ENCODE measurements around the gene CRACR2B.
A peak's percentile ranks its signal among the peaks of the same experiment; 100 is the strongest.

Gene CRACR2B

DNA sequence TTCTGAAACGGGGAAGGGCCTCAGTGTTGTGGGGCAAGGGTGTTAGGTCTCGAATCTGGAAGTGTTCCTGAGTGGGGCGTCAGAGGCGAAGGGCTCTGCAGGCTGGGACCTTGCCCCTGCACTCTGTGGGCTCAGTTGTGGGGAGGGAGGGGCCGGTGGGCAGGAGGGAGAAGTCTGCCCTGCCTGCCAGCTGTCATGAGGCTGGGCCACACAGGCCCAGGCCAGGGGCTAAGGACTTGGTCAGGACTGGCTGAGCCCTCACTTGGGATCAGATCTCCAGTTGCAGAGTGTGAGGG lies at the start of gene CRACR2B:
CRACR2B (plus strand) TSS at position 23 of the 296 bp plus-strand sequence. CDS start 689 bp downstream, outside the sequence.
- DNase-seq = no peak

DNA sequence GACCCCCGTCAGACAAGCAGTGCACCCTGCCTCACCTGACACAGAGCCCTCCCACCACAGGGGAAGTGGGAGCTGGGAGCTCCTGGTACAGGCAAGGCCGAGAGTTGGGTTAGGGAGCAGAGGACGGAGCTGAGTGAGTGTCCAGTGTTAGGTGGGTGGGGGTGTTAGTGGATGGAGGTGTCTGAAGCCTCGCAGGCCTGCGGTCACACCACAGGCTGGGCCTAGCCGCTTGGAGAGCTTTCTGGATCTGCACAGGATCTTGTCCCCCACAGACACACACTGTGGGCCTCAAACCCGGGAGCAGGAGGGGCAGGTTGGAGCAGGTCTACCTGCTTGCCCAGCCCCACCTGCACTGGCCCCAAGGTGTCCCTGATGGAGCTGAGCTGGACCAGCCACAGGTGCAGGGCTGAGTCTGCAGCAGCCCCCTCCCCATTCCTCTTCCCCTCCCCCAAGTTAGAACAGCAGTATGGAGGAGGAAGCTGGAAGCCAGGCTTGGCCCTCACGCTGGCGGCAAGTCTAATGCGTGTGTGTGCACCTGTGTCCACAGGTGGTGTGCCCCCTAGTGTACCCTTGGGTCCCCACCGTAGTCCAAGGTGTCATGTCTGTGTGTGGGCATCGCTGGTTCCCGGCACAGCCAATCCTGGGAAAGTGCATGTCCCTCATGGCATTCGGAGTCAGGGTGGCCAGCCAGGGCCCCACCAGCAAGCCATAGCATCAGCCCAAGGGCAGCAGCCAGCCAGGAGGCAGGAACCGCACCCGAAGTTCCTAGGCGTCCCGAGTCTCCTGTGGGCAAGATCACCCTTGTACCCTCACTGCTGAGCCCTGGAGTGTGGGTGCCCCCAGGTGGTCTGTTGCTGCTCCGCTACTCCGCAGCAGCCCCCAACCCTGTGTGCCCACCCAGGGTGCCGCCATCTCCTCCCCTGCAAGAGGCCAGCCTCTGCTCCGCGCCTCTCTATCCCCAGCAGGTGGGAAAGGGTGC lies 48.5 kb upstream of the CRACR2B start:
- no peak for DNase-seq

DNA sequence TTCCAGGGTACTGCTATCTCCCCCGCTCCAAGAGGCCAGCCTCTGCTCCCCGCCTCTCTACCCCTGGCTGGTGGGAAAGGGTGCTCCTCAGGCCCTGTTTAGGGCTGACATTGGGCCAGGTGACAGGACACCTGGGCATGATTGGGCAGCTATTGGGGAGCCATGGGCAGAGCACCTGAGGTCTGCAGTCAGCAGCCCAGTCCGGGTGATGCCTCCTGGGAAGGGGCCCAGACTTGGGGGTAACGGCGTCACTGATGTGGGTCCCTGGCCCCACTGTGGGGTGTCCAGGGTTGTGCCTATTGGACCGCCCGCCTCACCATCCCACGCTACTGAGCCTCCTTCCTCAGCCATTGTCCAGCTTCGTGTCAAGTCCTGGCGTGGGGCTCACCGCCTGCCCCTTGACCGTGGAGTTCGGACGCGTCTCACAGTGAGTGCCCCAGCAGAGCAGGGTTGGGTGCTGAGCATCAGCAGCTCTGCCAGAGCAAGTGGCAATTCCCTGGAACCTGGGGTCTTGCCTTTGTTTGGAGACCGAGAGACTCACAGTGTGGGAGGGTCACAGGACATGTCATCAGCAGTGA lies 47.7 kb upstream of the CRACR2B start:
- DNase-seq = no peak

DNA sequence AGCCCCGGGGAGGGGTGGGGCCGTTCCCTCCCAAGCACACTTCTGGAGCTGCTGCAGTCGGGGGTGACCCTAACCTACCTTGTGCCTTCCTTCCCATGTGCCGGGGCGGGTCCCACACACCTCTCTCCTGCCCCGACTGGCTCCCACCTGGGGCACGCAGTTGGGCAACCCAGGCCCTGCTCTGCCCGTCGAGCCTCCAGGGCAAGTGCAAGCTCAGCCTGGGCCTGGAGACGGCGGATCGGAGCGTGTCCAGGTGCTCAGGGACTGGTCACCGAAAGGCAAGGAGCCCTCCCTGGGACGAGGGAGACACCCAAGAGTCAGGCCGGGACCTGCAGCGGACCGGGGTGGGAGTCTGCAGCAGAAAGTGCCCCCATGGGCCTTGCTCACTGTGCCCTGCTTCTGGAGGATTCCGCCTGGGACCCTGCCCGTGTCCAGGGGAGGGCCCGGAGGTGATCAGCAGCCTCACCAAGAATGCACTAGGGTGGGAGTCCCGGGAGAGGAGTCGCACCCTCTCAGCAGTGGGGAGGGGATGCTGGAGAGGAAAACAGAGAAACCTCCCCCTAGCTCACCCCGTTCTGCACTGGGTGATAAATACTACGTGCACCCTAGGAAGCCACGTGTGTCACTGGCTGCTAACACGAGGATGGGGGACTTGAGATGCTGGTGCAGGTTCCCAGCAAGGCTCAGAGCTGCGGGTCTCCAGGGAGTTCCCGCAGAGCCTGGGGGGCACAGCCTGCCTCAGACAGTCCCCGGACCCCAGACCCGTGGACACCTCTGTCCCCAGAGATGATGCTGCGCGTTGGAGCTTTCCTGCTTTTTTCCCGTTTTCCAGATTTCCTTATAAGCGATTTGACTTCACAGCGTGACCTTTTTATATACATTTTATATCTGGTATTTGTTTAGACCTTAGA lies 45.2 kb upstream of the CRACR2B start:
- no peak for DNase-seq

DNA sequence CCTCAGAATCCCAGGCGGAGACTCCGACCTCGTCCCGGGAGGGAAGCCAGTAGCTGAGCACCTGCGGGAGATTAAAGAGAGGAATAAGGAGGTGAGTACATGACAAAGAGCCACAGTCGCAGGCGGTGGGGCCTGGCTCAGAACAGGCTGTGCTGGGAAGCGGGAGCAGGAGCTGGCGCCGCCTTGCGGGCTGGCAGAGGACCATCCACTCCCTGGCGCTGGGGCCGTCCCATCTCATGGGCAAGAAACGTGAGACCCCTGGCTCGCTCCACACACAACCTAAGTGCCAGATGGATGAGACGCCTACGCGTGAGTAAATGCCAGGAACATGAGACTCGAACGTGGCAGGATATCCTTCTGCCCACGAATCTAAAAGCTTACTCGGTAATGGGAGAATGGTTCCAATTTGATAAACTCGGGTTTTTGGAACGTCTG lies 44.1 kb upstream of the CRACR2B start:
- DNase-seq = peak; percentile 82

DNA sequence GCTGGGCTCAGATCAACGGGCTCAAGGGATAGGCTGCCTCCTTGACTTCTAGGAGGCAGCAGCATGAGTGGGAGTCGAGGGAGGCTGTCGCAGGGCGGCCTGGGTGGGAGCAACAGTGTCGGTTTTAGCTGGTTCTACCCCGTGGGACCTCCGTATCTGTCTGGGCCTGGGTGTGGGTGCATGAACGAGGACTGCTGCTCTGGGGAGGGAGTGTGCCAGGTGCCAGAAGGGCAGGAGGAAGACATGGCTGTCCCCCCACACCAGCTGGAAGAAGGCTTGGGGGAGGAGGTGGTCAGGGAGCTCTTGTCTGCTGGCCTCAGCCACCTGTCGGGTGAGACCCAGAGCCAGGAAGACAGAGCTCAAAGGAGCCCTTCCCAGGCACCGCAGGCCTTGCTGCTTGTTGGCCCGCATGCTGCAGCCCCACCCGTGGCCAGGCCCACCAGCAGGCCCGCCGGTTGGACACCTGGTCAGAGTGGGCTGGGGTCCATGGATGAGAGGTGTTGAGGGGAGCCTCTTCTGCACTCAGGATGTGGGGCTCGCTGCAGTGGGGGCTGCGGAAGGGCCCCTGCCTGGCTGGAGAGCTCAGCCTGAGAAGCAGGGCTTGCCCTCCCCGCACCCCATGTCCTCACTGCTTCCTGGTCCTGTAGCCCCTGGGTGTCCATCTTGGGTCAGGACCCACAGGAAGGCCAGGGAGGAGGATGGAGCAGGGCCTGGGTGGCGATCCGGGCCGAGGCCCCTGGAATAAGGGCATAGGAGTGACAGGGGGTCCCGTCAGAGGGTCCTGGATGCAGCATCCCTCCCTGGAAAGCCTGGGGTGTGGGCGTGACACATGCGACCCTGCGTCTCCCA lies 41.3 kb upstream of the CRACR2B start:
- DNase-seq = no peak

DNA sequence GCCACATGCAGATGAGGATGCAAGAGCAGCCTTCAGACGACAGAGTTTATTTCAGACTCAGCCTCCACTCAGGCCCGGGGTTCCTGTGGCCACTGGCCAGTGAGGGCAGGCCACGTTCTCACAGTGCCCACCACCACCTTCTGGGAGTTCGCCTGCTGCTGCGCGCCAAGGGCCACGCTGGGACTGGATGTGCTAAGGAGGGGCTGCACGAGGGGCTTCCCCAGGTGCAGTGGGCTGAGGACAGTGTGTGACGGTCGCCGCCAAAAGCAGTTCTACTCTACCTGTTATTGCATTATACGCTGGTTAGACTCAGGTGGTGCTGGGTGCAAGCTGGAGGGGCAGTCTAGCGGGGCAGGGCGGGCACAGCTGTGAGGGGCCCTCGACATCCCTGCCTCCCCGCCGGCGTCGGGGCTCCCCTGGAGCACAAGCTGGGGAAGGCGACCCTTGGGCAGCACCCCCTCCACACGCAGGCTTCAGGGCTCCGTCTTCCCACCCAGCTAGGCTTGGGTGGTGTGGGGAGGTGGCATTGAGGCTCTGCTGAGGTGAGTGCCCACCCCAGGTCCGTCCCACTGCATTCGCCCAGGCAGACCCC lies 40.5 kb upstream of the CRACR2B start:
- DNase-seq = no peak

DNA sequence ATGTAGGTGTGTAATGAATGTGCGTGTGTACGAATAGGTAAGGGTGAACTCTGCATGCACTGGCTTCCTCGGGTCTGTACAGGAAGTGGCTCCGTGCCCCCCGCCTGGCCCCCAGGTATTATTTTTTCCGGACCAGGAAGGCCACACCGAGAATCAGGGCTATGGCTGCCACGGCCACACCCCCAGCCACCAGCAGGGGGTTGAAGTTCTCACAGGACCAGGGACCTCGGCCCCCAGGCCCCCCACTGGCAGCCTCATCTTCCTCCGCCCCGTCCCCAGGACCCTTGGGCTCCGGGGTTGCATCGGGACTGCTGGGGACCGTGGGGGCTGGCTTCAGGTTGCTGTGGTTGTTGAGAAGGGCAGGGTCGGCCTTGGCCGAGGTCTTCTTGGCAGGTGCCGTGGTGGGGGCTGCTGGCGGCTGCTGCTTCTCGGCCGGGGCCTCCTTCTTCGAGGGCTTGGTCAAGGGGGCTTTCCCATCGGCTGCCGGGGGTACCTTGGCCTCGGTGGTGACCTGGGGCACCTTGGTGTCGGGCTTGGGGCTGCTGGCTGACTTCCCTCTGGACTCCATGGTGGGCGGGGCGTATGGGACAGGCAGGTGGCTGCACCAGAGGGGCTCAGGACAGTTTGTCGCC lies 39.6 kb upstream of the CRACR2B start:
- no peak for DNase-seq

DNA sequence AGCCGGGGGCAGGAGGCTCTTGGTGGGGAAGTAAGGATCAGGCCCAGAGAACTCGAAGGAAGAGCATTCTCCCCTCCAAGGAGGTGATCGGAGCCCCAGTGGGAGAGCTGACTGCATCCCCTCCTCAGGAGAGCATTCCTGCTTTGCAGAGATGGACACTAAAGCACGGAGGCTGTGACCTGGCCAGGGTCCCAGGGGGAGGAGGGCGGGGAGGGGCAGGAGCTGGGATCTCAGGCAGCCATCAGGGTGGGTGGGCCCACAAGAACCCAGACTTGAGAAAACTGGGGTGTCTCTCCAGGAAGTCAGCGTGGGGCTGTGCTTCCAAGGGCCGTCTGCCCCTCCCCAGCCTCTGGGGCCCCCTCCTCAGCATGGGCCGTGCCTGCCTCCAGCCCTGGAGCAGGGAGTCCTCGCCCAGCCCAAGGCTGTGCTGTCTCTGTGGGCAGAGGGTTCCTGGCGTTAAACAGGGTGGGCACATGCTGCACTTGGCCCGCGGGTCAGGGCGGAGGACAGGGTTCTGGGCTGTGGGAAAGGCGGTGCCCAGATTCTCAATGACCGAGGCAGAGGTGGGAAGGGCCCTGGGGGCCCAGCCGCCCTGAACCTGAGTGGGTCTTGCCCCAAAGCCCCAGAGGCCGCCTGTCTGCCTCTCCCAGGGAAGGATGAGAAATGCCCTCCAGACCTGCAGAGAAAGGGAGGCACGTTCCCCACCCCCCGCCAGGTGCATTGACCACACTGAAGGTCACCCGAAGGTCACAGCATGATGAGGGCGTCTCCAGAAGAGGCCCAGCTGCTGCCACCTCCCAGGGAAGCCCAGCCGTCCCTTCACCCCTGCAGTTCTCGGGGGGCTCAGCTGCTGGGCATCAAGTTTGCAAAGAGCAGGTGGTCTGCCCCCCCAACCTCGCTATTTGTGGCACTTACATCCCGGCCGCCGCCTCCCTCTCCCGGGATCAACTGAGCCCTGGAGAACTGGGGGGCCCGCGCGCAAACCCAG lies 38.5 kb upstream of the CRACR2B start:
- no peak for DNase-seq

DNA sequence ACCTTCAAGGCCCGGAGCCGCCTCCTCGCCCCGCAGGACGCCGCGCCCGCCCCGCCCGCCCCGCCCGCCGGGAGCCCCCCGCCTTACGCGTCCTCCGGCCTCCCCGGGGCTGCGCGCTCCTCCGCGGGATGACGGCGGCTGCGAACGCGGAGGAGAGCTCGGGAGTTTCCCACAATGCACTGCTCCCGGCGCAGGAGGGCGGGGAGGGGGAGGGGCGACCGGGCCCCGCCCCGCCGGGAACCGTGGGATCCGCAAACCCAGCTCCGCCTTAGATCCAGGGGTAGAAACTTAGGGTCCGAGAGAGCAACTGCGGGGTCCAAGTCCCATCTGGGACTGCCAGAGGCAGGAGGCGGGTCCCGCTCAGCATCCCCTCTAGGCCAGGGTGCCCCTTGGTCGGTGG lies 37.8 kb upstream of the CRACR2B start, which contains the start of gene CEND1:
CEND1 (minus strand) TSS at position 148 of the 400 bp plus-strand sequence. CDS start 1,514 bp downstream, outside the sequence.
- DNase-seq = peak; percentile 32

DNA sequence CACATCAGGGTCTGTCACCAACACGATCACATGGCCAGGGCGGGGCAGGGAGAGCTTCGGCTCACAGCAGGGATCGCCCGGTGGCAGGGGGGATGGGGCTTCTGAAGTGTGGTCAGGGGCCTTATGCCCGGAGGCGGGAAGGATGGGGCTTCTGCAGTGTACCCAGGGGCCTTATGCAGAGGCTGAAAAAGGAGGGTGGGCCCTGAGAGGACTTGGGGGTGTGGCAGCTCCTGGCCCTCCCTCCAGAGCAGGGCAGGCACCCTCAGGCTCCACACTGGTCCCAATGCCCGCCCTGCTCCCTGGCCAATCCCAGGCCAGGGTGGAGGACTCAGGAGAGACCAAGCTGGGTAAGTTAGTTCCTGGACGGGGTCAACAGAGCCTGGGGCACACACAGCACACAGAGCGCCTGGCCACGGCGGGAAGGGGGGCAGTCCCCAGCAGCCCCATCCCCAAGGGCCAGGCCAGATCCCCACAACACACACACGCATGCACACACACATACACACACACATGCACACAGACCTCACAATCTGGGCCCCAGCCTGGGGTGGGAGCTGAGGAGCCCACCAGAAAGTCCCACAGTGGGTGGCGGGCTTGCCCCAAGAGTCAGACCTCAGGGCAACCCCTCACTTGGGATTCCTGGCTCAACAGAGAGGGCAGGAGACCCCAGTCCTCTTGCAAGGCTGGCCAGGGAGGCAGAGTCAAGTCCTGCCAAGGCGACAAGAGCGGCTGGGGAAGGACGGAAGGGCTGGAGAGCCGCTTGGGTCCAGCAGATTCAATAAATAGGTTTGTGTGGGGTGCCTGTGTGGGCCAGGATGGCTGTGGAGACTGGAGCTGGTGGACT lies 36.8 kb upstream of the CRACR2B start:
- peak; percentile 39 for DNase-seq

DNA sequence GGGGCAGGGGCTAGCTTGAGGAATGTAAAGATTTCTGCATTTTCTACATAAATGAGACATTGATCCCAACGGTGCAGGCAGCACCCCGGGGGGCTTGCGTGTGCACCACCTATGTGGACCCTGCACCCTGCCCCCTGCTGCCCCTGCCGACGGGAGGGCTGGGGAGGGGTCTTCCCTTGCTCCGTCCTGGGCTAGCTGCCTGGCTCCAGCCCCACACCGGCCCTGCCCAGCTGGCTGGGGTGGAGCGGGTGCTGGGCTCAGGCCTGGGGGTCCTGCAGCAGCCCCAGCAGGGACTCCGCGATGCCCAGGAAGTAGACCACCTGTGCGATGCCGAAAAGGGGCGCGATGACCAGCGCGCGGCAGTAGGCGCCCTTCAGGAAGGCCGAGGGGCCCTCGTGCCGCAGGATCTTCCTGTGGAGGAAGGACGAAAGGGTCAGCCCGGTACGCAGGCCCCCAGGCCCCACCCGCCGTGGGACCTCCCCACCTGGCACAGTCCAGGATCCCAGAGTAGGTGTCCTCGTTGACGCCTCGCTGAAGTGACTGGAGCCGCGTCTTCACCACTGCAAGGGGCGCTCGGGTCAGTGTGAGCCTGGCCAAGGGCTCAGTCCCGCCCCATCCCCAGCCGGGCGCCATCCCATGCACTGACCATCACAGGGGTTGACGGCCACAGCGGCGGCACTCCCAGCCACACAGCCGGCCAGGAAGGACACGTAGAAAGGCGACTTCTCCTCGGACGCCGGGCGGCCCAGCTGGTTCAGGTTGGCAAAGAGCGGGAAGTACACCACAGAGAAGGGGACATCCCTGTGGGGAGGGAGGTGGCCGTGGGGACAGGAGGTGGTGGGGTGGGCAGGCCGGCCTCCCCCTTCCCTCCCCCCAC lies 35.8 kb upstream of the CRACR2B start:
- DNase-seq = no peak

DNA sequence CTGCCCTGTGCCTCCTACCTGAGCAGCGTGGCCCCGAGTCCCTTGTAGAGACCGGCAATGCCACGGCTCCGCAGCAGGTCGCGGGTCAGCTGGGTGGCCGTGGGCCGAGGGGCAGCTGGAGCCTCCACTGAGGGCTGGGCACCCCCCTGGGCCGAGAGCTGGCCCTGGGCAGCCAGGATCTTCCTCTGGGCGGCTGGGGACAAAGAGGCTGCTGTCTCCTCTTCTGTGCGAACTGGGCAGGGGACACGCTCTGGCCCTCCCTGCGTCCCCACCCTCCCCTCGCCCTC lies 35.2 kb upstream of the CRACR2B start:
- no peak for DNase-seq

DNA sequence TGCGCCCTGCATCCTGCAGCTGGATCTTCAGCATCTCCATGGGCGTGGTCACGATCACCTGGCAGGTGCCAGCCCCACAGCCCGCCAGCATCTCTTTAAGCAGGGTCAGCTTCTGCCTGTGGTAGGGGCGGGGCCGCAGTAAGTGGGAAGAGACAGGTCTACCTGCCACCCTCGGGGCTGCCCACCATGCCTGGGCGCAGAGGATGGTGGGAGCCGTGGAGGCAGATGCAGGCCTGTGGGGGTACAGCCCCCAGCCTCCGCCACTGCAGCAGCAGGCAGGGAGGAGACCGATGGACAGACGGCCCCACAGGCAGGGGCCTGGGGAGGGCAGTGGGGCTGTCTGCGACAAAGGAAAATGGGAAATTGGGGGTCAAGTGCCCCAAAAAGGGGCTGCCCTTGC lies 34.8 kb upstream of the CRACR2B start:
- DNase-seq = no peak

DNA sequence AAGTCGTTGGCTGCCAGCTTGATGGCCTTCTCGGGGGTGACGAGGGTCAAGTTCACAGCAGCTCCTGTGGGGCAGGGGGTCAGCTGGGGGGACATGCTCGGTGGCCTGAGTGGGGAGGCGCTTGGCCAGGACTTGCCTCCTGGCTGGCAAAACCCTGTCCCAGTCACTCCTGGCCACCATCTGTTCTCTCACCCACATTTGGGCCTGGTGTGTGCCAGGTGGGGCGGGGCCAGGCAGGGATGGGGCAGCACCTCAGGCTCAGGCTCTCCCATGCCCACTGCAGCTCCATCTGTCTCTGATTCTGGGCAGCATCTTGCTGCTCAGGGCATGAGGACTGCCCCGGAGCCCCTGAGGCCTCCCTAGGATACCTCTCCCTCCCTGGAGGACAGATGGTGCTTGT lies 34.2 kb upstream of the CRACR2B start:
- no peak for DNase-seq

DNA sequence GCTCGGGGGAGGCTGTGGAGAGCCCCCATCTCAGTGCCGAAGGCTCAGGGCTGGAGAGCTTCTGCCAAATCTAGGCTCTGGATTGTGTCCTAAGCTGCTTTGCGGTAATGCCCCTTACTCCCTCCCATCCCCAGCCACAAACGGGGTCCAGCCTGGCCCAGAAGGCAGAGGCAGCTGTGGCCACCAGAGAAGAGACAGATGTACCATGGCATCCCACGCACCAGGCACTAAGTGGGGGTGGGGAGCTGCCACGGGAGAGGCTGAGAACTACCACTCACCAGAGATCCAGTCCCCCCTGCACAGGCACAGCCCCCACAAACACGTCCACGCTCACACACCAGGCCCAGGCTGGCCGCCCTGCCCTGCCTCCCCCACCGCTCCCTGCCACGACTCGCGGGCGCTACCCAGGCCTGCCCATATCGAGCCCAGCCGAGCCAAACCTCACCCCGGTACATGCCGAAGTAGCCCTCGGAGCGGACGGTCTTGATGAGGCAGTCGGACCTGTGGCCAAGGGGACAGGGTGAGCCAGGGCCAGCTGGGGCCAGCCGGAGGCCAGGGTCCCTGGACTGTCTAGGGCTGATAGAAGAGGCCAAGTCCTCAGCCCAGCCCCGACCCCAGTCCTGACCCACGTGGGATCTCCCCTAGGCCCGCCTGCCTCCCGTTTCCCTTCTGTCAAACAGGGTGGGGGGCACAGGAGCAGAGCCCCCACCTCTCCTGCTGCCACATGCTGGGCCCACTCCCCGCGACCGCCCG lies 33.5 kb upstream of the CRACR2B start:
- no peak for DNase-seq
